GM19372 (cell line): Measurements from ENCODE around the gene MICAL2.
A peak's percentile ranks its signal among the peaks of the same experiment; 100 is the strongest.

Source experiments
- ATAC-seq: cut with Tn5 transposase; IDR thresholded peaks from one replicate; pipeline ENCODE4 v1.9.1; 2021; ENCODE audit warnings: mild to moderate bottlenecking, low read depth, moderate library complexity; ENCODE audit not compliant: unreplicated experiment

MICAL2 gene

DNA sequence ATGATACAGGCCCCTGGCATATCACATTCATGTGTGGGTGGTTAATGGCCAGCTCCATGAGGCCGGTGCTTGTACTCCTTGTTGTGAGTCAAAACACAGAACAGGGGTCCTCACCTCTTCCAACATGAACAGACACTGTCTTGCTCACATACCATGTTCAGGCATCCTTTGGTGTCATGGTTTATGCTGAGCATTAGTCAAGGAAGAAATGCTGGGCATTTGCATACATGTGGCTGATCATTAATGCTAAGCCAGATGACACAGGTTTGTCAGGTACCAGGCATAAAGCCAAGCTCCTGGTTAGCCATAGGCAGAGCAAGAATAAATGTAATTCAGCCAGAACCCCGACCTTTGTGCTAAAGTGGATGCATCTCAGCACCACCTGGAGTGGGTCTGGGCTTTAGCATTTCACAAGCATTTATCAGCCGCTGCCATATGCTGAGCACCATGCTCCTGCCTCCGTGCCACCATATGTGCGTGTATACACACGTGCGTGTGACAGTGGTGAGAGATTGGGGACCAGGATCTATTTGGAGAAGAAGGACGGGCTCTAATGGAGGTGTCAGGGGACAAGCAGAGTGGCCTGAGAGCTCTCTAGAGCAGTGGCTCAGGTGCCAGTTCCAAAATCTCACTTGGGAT lies 55.0 kb downstream of the MICAL2 start:
- ATAC-seq = no peak

- no peak for ATAC-seq
These were observed 56.1 kb downstream of the MICAL2 start for GRCh38 chr11:12166299-12167060.

GRCh38 chr11:12167061-12168000 lies 56.9 kb downstream of the MICAL2 start:
- ATAC-seq = no peak

DNA sequence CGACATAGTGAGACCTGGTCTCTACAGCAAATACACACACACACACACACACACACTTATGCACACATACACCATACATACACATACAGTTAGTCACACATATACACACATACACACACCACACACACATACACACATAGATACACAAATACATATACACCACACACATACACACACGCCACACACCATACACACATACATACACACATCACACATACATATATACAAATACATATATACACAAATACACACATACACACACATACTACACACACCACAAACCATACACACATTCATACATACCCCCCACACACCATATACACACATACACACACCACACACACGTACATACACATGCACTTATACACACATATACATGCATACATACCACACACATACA lies 57.7 kb downstream of the MICAL2 start:
- no peak for ATAC-seq

DNA sequence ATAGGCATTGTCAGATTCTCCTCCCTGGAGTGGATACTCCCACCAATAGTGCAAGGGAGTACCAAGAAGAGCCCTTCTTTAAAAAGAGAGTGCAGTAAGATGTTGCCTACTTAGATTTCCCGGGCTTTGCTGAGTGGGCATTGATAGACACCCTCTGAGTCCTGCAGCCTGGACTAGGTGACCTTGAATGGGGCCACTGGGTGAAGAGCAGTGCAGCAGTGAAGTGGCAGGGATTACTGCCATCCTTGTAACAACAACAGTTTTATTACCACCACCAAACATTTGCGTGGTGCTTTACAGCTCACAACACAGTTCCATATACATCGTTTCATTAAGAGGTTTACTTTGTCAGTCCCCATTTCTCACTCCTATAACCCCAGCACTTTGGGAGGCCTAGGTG lies 59.4 kb downstream of the MICAL2 start:
- no peak for ATAC-seq

GRCh38 chr11:12170501-12170900 lies 60.1 kb downstream of the MICAL2 start:
- ATAC-seq = no peak

GRCh38 chr11:12170984-12171383 lies 60.6 kb downstream of the MICAL2 start:
- ATAC-seq = no peak

DNA sequence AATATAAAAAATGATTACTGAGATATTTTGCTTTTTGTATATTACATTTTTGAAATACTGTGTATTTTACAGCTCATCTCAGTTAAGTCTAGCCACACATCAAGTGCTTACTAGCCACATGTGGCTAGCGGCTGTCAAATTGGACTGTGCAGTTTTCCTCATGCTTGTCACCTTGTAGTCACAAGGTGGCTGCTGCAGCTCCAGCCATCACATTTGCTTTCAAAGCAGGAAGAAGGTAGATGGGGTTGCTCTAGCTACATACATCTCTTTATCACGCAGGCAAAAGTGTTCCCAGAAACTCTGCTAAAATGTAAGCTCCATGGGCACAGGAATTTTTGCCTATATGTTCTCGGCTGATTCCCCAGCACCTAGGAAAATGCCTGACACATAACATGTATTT lies 61.5 kb downstream of the MICAL2 start:
- no peak for ATAC-seq

DNA sequence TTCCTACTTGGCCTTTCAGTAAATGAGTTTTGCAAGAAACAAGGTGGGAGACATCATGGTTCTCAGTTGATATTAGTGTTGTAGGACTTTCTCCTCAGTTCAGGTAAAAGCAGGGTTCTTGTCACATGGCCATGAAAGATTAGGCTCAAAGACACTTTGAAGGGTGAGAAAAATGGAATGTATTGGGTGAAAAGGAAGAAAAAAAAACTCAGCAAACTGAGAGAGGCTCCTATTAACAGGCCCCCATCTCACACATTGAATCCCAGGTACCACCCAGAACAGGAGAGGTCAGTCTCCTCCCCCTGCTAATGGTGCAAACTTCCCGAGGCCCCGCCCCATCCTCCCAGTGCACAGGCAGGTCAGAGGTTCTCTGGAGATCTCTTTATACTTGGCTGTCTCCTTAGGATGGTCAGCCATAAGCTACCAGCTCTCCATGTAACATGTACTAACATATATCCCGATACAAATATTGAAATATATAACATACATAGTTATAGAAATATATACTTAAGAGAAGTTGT lies 62.2 kb downstream of the MICAL2 start:
- no peak for ATAC-seq

GRCh38 chr11:12173111-12173510 lies 62.7 kb downstream of the MICAL2 start:
- no peak for ATAC-seq

- peak; percentile 44 for ATAC-seq
These were observed 63.7 kb downstream of the MICAL2 start for GRCh38 chr11:12174128-12174476.

- ATAC-seq = peak; percentile 77
These were observed 64.2 kb downstream of the MICAL2 start for GRCh38 chr11:12174477-12175143.

DNA sequence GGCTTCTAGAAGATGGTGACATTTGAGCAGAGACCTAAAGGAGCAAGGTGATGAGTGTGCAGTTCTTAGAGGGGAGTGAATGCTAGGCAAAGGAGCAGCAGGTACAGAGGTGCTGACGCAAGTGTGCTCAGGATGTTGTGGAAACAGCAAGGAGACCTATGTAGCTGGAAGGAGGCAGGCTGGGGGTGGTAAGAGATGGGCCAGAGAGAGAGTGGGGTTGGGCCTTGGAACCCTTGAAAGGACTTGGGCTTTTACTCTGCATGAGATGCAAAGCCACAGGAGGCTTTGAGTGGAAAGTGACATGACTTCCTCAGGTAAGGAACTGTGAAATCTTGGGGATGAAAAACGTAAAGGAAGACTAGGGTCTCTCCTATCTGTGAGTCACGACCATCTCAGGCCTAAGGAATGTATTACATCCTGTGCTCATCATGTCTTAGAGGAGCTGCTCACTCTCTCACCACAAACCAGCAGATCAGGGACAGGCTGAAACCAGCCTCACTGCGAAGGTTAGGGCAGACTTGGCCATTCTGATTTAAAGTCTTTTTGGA lies 65.4 kb downstream of the MICAL2 start:
- no peak for ATAC-seq

DNA sequence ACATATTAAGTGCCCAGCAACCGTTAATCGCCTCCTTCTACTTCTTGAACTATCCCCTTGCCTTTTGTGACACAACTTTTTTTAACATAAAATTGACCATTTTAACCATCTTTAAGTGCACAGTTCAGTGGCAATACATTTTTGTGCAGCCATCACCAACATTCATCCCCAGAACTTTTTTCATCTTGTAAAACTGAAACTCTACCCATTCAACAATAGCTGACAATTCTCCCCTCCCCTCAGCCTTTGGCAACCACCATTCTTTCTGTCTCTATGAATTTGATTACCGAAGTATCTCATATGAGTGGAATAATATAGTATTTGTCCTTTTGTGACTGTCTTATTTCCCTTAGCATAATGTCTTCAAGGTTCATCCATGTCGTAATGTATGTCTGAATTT lies 66.0 kb downstream of the MICAL2 start:
- no peak for ATAC-seq

DNA sequence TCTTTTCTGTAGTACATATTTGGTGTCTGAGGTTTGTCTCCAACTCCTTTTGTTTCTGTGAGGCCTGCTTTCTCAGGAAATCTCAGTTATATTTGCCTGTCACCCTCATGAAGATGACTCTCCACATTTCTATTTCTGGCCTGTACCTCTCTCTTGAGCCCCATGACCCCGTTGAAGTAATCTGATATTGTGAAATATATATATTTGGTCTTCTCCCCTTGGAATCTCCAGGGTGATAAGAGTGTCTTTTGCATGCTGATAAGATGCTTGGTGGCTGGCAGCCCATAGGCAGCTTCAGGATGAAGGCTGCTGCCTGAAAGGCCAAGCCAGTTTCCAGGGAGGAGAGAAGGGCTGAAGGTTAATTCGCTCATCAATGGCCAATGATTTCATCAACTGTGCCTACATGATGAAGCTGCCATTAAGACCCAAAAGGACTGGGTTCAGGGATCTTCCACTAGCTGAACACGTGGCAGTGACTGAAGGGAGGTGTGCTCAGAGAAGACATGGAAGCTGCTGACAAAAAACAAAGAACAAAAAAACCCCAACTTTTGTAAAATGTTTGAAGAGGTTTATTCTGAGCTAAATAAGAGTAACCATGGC lies 67.4 kb downstream of the MICAL2 start:
- ATAC-seq = no peak

- ATAC-seq = no peak
These were observed 68.6 kb downstream of the MICAL2 start for GRCh38 chr11:12179019-12179418.

DNA sequence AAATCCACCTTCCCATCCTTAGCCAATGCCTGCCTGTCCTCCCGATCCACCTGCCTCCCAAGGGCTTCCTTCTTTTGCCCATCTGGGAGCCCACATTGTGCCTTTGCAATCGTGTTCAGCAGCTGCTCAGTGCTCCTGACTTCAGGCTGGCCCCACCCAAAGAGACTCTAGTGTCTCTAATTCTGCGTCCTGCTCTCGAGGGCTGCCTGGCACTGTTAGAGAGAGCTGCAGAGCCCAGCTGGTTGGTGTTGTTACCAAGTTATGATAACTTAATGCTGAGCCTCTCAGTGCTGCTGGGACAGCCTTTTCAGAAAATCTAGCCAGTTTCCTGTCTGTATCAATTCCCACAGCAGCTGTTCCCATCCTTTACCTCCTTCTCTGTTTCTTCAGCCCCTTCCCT lies 69.1 kb downstream of the MICAL2 start:
- no peak for ATAC-seq

DNA sequence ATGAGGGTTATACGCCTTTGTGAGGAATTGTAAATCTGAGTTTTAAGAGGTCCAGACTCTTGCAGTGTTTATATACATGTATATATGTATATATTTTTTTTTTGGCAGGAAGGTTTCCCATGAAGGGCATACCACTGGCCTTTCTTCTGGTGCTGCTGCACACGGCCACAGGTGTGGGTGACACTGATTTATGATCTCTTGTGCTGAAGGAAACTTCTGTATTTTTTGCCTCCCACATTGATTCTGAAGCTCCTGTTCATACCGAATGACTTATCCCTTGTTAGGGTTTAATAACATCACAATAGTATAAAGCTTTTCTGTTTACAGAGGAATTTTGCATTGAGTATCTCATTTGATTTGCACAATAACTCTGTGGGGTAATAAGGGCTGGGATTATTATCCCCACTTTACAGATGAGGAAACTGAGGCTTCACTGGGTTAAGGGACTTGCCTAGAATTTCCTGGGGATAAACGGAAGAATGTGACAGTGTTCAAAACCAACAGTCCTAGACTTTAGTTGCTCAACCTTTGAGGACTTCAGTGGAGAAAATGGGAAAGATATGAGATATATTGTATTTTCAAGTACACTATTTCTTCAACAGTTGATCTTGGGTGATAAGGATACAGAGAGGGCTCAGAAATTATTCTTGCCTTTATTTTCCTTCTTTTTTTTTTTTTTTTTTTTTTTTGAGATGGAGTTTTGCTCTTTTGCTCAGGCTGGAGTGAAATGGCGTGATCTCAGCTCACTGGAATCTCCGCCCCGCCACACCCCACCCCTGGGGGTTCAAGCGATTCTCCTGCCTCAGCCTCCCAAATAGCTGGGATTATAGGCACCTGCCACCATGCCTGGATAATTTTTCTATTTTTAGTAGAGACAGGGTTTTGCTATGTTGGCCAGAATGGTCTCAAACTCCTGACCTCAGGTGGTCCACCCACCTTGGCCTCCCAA lies 70.1 kb downstream of the MICAL2 start:
- ATAC-seq = no peak

- ATAC-seq = no peak
These were observed 71.9 kb downstream of the MICAL2 start for GRCh38 chr11:12182302-12182675.
